CMK (cell line): ENCODE data around the gene PRKCZ.
A peak's percentile ranks its signal among the peaks of the same experiment; 100 is the strongest.
"Not testable (repeated sequence)": the region's sequence is repeated elsewhere in the genome, so short reads cannot be mapped to it uniquely, and the experiment has no call there.

Experiments used
- DNase-seq: peaks from one replicate; pipeline ENCODE4 v3.0.0-alpha.2; 2010; ENCODE audit warnings: low read depth

The PRKCZ gene

DNA sequence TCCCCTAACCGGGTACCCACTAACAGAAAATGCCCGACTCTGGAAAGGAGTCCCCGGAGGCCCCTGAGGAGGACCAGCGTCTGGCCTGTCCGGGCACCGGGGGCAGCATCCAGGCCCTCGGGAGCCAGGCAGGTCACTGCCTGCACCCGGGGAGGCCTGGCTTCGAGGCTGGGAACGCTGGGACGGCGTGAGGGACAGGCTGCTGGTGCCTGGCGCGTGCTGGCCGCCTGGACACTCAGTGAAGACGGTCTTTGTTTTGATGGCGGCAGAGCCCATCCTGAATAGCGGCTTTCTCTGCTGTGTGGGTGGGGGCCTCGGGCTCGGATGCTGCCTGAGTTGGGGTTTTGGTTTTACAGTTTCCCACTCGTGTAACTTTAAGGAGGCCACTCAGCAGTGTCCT is 37.6 kb downstream of the PRKCZ start:
- DNase-seq: no peak

DNA sequence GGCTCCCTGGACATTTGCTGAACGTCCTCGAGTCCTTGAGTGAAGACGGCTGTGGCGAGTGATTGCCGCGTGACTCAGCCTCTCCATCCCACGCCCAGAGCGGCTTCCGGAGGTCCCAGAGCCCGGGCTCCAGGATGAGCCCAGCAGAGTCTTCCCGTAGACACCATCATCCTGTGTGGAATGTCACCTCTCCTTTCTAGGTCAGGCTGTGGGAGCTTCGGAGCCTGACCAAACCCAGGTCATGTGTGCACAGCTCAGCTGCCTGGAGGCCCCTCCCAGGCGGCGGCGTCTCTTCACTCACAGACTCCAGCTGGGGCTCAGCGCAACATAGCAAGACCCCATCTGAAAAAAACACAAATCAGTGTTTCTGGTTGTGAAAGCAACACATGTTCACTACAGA is 38.2 kb downstream of the PRKCZ start:
- DNase-seq: no peak

DNA sequence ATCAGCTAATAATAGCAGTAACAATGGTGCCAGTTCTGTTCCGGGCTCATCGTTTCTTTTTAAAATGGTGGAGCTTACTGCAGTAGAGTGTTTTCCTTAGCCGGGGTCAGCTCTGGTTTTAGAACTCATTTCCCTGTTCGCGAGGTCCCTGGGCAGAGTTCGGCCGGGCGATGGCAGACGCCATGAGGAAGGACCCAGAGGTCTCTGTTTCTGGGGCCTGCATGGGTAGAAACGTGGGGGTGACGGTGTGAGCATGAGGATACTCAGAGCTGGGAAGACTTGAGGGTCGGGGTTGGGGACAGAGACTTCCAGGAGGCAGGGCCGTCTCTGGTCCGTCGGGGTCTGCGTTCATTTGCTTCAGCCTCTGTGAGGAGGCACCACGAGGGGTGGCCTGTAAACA is 38.8 kb downstream of the PRKCZ start:
- DNase-seq: no peak

DNA sequence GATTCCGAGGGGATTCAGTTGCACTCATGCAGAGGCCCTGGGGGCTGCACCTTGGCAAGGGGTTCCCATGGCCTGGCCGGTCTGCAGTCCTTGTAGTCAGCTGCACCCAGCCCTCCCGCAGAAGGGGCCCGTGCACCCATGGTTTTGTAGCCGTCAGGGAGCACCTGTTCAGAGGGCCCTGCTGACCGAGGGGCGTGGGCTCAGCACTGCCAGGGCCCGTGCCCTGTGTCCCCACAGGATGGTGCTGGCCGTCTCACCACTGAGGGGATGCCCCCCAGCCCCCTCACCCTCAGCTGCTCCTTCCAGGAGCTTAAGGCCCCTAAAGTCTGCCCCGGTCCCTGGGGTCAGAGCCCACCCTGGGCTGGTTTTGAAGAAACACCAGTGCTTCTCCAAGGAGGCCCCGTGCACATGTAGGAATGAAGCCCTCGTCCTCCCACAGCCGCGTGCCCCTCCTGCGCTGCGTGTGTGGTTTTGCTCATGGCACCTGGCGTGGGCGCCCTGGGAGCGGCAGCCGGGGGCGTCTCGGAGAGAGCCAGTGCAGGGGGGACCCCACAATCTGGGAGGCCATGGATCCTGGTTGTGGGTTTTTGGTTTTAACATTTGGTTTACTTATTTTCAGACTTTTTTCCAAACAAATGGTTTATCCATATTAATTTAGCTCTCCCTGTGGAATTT is 40.1 kb downstream of the PRKCZ start:
- no peak for DNase-seq

DNA sequence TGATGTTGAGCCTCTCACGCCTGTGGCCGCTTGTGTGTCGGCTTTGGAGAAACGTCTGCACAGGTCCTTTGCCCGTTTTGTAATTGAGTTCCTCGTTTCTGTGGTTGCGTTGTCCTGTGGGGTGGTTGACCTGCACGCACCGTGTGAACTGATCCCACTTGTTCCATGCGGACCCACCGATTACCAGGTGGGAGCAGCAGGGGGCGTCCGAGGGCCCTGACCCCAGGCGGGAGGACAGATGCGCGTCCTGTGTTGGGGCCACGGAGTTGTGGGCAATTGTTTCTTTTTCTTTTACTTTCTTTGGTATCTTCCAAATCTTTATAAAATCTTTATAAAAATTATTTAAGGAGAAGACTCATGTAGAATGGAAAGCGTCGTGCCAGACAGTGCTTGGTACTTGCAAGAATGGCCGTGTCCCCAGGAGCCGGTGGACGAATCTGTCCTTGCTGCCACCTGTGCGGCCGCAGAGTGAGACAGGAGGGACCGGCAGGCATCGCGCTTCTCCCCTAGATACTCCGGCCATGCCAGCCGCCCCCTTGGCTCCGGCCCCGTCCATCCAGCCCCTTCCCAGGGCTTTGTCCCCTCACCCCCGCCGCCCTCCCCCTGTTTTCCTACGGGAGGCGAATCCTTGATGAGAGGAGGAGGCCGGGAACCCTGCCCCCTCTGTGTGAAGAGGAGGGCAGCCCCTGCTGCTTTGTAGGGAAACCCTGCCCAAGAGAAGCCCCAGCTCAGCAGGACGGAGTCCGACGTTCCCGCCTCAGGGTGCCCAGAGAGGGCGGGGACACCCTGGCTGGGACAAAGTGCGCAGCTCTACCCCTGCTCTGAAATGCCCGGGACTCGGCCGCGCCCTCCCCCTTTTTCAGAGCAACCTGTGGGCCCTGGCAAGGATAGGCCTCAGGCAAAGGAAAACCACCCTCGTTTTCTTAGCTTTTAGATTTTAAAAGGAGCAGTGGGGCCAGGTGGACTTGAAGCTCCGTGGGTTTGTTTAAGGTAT is 41.7 kb downstream of the PRKCZ start:
- DNase-seq: peak; percentile 15

DNA sequence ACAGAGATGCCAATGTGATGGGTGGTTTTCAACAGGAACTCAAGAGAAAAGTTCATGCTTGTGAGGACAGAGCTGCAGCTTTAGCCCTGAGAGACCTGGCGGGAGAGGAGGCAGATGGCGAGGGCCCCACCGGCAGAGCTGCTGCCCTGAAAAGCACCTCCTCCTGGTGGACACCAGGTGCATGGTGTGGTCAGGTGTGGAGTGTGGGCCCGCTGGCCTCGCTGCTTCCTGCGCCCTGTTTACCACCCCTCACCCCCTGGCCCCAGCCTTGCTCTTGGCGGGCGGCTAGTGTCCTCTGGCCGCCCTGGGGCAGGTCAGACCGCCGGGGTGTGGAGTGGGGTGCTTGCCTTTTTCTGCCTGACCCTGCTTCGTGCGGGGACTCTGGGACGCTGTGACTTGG is 42.8 kb downstream of the PRKCZ start:
- DNase-seq: no peak

DNA sequence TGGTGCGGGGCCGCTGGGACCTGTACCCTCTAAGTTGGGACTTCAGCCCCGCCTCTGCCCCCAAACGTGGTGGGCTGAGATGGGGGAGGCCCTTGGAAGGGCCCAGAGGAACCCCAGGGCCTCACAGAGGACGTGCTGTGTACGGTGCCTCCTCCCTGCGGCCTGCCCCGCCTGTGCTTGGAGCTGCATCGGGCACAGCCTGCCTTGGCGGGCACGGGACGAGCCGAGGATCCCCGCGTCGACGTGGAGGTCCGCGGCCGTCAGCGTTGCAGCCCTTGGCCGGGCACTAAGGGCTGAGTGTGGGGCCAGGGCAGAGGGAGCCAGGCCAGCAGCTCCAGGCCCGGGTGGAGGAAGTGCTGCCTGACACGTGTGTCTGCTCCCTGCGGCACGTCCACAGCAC is 43.4 kb downstream of the PRKCZ start:
- DNase-seq: no peak

DNA sequence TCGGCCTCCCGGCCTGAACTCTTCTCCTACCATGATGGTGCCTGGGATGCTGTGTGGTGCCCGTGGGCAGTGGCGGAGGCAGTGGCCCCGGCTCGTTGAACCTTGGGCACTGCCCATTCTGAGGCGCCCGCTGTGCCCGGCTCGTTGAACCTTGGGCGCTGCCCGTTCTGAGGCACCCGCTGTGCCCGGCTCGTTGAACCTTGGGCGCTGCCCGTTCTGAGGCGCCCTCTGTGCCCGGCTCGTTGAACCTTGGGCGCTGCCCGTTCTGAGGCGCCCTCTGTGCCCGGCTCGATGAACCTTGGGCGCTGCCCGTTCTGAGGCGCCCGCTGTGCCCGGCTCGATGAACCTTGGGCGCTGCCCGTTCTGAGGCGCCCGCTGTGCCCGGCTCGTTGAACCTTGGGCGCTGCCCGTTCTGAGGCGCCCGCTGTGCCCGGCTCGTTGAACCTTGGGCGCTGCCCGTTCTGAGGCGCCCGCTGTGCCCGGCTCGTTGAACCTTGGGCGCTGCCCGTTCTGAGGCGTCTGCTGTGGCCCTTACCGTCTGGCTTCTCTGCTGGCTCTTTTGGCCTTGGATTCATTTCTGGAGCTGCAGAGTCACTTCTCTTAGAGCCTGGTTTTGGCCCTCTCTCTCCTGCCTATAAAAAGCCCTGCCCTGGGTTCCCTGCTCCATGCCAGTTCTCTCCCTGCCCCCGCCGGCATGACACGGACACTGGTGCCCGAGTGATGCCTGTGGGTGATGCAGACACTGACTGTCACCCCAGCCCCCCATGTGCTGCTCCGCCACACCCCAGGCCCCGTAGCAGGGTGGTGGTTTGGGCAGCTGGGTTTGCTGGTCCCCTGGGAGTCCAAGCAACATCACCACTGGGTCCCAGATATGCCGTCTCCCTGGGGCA is 44.3 kb downstream of the PRKCZ start:
- DNase-seq: not testable (repeated sequence)

DNA sequence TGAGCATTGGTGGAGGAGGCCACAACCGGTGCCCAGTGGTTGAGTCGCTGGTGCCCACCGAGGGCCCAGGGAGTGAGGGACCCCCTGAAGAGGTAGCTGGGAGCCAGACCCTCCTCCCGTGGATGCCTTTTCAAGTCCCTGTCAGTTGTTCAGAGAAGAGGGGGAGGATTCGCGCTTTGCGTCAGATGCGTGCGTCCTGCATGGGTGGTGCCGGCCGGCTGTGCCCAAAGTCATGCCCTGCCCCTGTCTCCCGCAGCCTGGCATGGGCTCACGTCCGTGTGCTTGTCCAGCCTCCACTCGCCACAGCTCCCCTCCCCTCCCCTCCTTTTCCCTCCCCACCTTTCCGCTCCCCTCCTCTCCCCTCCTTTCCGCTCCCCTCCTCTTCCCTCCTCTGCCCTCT is 45.2 kb downstream of the PRKCZ start:
- no peak for DNase-seq

DNA sequence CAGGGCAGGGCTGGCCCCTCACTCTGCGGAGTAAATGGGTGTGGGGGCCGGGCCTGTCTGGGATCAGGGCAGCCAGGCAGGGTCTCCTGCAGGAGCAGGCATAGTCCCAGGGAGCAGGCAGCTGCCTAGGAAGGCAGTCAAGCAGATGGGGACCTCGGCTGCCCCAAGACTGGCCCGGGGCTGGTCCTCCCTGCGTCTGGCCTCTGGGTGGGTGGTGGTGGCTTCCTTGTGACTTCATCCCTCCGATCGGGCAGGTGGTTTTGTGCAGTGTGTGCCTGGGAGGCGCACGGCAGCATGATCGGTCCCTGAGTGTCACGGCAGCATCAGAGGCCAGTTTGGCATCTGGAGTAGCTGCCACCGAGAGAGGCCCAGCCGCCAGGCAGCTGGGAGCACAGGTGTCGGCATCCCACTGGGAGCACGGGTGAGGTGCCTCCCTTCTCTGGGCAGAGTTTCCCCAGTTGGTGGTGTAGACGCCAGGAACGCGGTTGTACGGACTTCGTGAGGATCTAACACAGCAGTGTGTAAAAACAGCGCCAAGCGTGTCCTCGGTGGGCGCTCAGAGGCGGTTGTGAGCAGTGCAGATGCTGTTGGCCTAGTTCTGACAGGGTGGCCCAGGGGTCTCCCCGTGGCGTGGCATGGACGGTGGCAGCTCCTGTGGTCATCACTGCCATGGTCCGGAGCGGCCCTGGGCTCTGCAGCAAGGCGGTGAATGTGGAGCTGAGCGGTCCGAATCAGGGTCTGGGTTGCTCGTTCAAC is 45.9 kb downstream of the PRKCZ start:
- no peak for DNase-seq

DNA sequence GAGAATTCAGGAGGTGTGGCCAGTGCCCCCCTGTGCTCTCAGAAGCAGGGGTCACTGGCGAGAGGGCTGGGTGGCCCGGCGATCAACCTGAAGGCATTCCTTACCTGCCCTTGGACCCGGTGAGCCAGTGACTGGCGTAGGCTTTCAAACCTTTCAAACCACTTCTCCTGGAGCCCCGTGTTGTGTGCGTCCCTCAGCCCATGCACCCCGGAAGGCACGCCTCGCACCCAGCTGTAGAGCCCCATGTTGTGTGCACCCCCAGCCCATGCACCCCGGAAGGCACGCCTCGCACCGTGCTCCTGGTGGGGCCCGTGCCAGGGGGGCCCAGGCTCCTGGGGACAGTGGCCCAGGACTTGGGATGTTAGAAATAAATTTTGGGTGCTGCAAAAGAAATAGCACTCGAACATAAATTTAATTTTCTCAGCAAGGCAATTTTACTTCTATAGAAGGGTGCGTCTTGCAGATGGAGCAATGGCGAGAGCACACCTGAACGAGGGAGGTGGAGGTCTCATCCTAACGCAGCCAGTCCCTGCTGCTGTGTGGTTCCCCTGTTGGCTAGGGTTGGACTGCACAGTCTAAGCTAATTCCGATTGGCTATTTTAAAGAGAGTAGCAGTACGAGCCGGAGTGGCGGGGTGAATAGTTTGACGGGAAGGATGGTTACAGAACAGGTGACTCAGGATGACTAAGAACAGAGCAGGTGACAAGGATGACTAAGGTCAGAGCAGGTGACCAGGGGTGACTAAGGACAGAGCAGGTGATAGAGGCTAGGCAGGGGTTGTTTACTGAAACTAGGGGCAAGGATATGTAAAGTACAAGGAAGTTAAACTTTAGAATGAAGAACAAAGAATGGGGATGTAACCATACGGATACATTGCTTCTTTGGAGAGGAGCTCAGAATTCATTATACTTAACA is 47.4 kb downstream of the PRKCZ start:
- DNase-seq: no peak

DNA sequence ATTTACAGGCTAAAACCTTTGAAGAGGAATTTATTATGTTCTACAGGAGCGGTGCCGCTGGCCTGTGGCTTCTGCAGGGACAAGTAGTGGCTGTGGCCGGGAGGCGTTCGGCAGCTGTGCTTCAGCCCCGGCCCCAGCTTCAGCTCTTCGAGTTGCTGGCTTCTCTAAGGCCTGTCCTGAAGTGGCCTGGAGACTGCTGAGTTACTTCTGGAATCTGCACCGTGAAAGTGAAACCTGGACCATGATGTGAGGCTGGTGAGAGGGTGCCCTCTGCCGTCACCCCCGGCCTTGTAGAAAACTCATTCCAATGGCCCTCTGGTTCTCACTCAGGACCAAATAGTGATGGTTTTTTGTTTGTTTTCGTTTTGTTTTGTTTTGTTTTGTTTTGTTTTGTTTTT is 48.1 kb downstream of the PRKCZ start:
- DNase-seq: no peak

DNA sequence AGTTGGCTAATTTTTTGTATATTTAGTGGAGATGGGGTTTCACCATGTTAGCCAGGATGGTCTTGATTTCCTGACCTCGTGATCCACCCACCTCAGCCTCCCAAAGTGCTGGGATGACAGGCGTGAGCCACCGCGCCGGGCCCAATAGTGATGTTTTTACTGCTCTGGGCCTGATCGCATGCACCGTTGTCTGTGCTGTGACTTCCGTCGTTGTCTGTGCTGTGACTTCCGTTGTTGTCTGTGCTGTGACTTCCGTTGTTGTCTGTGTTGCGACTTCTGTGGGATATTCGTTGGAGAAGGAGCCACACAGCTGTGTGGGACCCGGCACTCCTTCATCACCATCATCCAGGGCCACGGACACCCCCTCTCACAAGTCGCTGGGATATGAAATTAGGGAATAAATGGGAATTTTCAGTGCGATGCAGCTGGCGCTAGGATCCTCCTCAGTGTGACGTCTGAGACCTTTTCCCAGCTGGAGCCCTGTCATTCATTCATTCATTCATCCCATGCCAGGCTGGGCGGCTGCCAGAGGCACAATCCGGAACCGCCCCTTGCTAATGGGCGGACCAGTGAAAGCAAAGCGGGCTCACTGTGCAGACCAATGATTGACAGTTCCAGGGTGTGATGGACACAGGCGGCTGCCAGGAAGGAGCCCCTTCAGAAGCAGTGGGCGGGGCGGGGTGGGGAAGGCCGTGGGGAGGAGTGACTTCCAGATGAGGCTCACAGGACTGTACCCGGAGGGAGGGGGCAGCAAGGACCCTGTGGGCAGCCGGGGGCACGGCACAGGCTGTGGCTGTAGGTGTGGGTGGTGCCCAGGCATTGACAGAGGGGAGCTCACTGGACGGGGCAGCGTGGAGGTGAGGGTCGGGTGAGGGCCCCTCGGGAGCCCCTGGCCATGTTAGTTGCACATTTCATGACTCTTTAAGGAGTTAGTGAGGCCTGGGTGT is 48.9 kb downstream of the PRKCZ start:
- DNase-seq: no peak

DNA sequence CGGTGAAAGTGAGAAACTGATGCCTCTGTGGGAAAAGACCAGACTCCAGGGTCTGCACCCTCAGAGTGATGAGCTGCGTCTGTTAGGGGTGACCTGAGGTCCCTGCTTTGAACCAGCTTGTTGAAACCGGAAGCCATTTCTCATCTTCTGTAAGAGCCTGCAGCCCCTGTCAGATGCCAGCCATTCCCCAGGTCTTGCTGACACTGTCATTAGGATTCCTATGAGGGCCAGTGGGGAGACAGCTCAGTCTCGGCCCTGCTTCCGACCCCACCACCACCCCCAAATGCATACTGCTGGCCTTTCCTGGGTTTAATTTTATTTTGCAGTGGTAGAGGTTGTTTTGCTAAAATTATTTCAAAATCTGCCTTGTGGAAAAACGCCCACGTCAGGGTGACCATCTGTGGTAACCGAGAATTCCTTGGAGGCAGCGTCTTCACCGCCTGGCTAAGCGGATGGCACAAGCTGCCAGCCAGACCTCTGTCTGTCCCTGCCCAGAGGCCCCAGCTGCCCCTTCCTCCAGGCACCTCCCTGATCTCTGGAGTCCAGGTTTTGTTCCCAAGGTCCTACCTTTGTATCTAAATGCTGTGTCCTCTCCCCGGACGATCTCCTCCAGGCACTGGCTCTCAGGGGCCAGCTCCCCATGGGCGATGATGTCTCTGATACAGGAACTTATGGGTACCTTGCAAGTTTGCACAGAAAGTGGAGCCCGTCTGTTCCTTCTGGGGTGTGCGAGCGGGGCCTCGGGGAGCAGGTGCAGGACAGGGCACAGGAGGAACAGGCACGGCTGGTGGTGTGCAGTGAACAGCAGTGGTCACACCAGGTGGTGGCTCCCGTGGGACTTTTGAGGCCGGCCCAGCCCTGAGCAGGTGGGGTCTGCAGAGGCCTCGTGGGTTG is 49.9 kb downstream of the PRKCZ start:
- no peak for DNase-seq

DNA sequence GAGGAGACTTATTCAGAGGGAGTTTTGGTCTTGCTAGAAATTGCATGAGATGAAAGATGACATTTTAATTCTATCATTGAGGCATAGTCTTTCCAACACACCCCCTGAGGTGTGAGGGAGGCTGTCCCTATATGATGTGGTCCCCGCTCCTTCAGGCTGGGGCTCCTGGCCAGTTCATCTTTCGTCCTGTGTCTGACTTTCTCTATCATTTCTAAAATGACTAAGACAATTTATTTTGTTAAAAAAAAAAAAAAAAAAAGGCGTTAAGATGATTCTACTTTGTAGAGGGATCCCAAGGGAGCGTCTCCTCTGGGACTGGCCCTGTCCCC is 50.5 kb downstream of the PRKCZ start:
- no peak for DNase-seq

DNA sequence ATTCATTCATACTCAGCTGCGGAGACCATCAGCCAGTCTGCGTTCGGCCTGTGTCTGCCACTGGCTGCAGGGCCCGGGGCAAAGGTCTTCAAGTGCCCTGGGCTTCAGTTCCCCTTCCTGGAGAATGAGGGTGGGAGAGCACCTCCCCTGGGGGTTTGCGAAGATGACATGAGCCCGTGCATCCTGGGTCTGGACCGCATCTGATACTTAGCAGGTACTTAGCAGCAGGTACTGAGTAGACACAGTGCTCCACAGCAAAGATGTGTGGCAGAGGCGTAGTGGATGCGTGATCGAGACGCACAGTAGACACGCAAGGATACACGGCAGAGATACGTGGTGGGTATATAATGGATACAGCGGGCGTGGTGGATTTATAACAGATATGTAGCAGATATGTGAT is 51.3 kb downstream of the PRKCZ start:
- no peak for DNase-seq

DNA sequence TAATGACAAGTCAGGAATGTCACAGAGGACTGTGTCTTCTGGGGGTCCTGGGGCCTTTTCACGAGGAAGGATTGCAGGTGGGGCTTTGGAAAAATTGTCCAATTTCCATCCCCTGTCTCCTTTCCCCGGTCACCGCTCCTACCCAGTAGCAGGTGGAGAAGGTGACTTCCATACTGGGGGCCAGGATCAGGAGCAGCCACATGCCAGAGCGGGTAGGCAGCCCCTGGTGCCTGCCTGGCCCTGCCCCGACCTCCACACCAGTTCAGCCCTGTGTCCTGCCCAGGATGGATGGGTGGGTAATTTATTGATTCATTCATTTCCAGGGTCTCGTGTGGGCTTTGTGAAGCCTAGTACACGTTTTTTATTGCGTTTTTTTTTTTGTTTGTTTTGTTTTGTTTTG is 51.7 kb downstream of the PRKCZ start:
- DNase-seq: no peak

DNA sequence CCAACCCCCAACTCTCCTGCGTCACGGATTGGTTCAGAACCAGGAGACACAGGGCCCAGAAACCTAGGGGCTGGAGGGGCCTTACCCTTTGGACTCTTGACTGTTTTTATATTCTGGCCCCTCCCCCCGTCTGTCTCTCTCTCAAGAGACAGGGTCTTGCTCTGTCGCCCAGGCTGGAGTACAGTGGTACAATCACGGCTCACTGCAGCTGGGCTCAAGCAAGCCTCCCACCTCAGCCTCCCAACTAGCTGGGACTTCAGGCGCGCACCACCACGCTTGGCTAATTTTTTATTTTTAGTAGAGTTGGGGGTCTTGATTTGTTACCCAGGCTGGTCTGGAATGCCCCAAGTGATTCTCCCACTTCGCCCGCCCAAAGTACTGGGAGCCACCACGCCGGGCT is 52.5 kb downstream of the PRKCZ start:
- DNase-seq: no peak
